GM13977 (cell line): Measurements from ENCODE around the gene CCBE1.

ENCODE experiments used
- DNase-seq: peaks from one replicate; pipeline ENCODE4 v3.0.0; 2012; ENCODE audit warnings: low spot score
- CTCF ChIP-seq: IDR thresholded peaks from 2 replicates; pipeline ENCODE4 v1.5.1; 2012; ENCODE audit warnings: mild to moderate bottlenecking, control low read depth; ENCODE audit not compliant: insufficient read depth; ENCODE audit errors: extremely low read depth, missing control alignments
- in situ Hi-C: fragments of 300-500 bp; cut with MboI; formaldehyde crosslinking; loops from one replicate; pipeline ENCODE4 v1.12.0; 2022; ENCODE audit warnings: low sequenced_read_pairs, low pct_unique_long_range_greater_than_20kb, mixed read lengths, inconsistent platforms; ENCODE audit not compliant: unreplicated experiment

CCBE1 gene

DNA sequence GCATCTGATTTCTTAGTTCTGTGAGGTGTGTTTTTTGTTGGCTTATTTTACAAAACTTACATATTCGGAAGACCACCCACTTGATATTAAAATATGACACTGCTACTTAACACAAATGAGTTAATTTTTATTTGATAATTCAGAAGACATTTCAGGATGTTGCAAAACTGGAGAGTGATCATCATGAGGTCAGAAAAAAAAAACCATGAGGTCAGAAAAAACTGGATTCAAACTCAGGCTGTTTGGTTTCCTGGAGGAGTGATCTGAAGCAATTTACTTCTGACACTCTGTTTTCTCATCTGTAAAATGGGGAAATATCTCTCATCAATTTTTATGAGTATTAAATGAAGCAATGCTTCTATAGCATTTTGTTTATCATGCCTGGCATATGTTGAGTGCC lies 1.8 kb upstream of the CCBE1 start:
- in situ Hi-C loops = no loop called here
- no peak for TF ChIP-seq CTCF
- DNase-seq = no peak

- no peak for TF ChIP-seq CTCF
- no peak for DNase-seq
- in situ Hi-C loops = no loop called here
Measured at GRCh38 chr18:59696311-59697235, 650 bp downstream of the CCBE1 start.

GRCh38 chr18:59695551-59695950 lies 1.7 kb downstream of the CCBE1 start:
- DNase-seq = no peak
- in situ Hi-C loops = no loop called here
- no peak for TF ChIP-seq CTCF

DNA sequence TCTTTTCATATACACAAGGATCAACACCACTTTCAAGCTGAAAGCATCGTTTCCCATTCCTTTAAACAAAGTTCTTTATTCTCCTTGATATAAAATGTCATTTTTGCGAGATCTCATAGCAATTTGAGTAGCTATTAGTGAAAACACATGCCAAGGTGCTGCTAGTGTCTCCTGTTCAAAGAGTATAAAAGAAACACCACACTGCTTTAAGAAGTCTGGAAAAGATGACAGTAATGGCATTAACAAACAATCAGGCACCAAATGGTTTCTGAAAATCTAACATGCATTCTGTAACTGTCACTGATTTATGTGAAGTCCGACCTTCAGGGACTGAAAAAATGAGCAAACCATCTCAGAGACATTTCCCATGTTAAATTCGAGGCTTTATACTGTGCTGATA lies 2.4 kb downstream of the CCBE1 start:
- TF ChIP-seq CTCF = no peak
- DNase-seq = no peak
- in situ Hi-C loops = no loop called here

GRCh38 chr18:59691996-59692395 lies 5.2 kb downstream of the CCBE1 start:
- in situ Hi-C loops = no loop called here
- DNase-seq = no peak
- no peak for TF ChIP-seq CTCF

GRCh38 chr18:59690996-59691395 lies 6.2 kb downstream of the CCBE1 start:
- in situ Hi-C loops = no loop called here
- no peak for DNase-seq
- no peak for TF ChIP-seq CTCF
